Measurements from ENCODE around the gene GNB1L. TPM values are rescaled to one million over a fixed set of nuclear protein-coding genes. Genes with fewer than 3 reads are reported as not detected.

The GNB1L gene
- total and polyA plus RNA-seq, 10 of the 15 experiments (the other 5 are each of a cell fraction or from before 2014, with no cell fraction given): 0.21 to 19.4 (median 6.8) TPM

GRCh38 chr22:19891317-19892256 is 36.9 kb upstream of the GNB1L start:
- POLR2A ChIA-PET: no interaction called here
- no peak for DNase-seq (ENCODE audit: low read depth, low spot score)
- TF ChIP-seq RCOR1 (conservative IDR thresholded peaks at IDR 0.05; ENCODE audit: low read depth, low read length) (no peak), ZNF622 (IDR thresholded peaks at IDR 0.05) (no peak), SRF (IDR thresholded peaks at IDR 0.05; ENCODE audit: low read depth in 2 of 2, low read length in 2 of 2) (no peak), SMC3 (IDR thresholded peaks at IDR 0.05; ENCODE audit: borderline replicate concordance, low read length) (0 out of 2 replicates have a peak, but pooled peaks have one; percentile 2), REST (IDR thresholded peaks at IDR 0.05; ENCODE audit: low read depth, low read length) (no peak), POU2F2 (IDR thresholded peaks at IDR 0.05; ENCODE audit: borderline replicate concordance, low read depth, low read length) (no peak), POLR2A (IDR thresholded peaks at IDR 0.05; ENCODE audit: low read depth, low read length) (peak; percentile 61), PKNOX1 (IDR thresholded peaks at IDR 0.05) (0 out of 2 replicates have a peak, but pooled peaks have one; percentile 17), SPI1 (IDR thresholded peaks at IDR 0.05; ENCODE audit: borderline replicate concordance, insufficient read depth, low read depth, low read length) (no peak), CBFB (IDR thresholded peaks at IDR 0.05; ENCODE audit: low read depth) (no peak), TCF12 (IDR thresholded peaks at IDR 0.05; ENCODE audit: low read depth, low read length) (peak; percentile 53; the same call in 1 of the 2 replicates), IKZF1 (conservative IDR thresholded peaks at IDR 0.05) (no peak; the same call in 1 of the 2 replicates), CREB1 (IDR thresholded peaks at IDR 0.05; ENCODE audit: low read depth) (no peak), ZNF217 (IDR thresholded peaks at IDR 0.05) (no peak), BHLHE40 (IDR thresholded peaks at IDR 0.05; ENCODE audit: borderline replicate concordance in 1 of 2, low read depth in 2 of 2, low read length in 1 of 2) (no peak), SIX5 (IDR thresholded peaks at IDR 0.05; ENCODE audit: low read depth, low read length, severe bottlenecking) (no peak)
- TF ChIP-seq, protein P1, sequence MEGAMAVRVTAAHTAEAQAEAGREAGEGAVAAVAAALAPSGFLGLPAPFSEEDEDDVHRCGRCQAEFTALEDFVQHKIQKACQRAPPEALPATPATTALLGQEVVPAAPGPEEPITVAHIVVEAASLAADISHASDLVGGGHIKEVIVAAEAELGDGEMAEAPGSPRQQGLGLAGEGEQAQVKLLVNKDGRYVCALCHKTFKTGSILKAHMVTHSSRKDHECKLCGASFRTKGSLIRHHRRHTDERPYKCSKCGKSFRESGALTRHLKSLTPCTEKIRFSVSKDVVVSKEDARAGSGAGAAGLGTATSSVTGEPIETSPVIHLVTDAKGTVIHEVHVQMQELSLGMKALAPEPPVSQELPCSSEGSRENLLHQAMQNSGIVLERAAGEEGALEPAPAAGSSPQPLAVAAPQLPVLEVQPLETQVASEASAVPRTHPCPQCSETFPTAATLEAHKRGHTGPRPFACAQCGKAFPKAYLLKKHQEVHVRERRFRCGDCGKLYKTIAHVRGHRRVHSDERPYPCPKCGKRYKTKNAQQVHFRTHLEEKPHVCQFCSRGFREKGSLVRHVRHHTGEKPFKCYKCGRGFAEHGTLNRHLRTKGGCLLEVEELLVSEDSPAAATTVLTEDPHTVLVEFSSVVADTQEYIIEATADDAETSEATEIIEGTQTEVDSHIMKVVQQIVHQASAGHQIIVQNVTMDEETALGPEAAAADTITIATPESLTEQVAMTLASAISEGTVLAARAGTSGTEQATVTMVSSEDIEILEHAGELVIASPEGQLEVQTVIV (IDR thresholded peaks at IDR 0.05; ENCODE audit: borderline replicate concordance, partially characterized antibody): no peak

More at GRCh38 chr22:19891317-19892256, 36.9 kb upstream of the GNB1L start:
- H3K36me3 ChIP-seq (ENCODE audit: control insufficient read depth in 2 of 2, insufficient read depth in 2 of 2, low read length in 1 of 2): no peaks in the 10 kb centered on the region
- FAIRE-seq: peak; percentile 54
- ATAC-seq: peak; percentile 86
- ChIA-PET RAD21 (ENCODE audit: unreplicated experiment) (interaction anchor here (1.3 kb wide), 1 partner anchor 18 kb away, joined by 3 read pairs; no protein-coding TSS in a partner anchor), CTCF (interaction anchor here (0.9 kb wide), 1 partner anchor 62 kb away, joined by 3 read pairs; no protein-coding TSS in a partner anchor), SMC1A (ENCODE audit: uncharacterized antibody, unreplicated experiment) (no interaction called here)
- no TSS peak for BruUV-seq (replicated peaks)
- H3K27ac ChIP-seq (ENCODE audit: control insufficient read depth, insufficient read depth): peak overlapping the region; percentile 16
- peak overlapping the region; percentile 24; the same call in 1 of the 2 replicates for H3K9ac ChIP-seq (ENCODE audit: control insufficient read depth, insufficient read depth, low read length)
- 2% methylated on average over 32 of the region's 32 CpGs for WGBS (ENCODE audit: insufficient coverage, insufficient replicate concordance, low lambda C conversion rate, missing lambda C conversion rate)
- H3K4me2 ChIP-seq (ENCODE audit: control insufficient read depth, insufficient read depth): peak overlapping the region; percentile 36
- peak overlapping the region; percentile 58 for H2AFZ ChIP-seq (ENCODE audit: control insufficient read depth, low read depth, low read length)
- H3K79me2 ChIP-seq (ENCODE audit: control insufficient read depth, insufficient read depth, low read length): no peaks in the 10 kb centered on the region
- no peaks in the 10 kb centered on the region for H3K9me3 ChIP-seq (replicated peaks; ENCODE audit: control insufficient read depth, insufficient read depth, low read length)
- in situ Hi-C loops (cut with MboI) (no loop called here), intact Hi-C loops (cut with micrococcal nuclease; ENCODE audit: unreplicated experiment) (no loop called here)
- H4K20me1 ChIP-seq (ENCODE audit: control insufficient read depth, insufficient read depth): no peaks in the 10 kb centered on the region
- no peaks in the 10 kb centered on the region for H3K27me3 ChIP-seq (replicated peaks in 1 of 2; ENCODE audit: control insufficient read depth in 2 of 2, insufficient read depth in 2 of 2, low read length in 1 of 2)
- peaks cover 20% of the 10 kb centered on the region for H3K4me1 ChIP-seq (ENCODE audit: control insufficient read depth, insufficient read depth, low read length)
- no peak overlapping the region; the same call in 1 of the 2 replicates for H3K4me3 ChIP-seq

All from GM12878 (cell line).